Hepatocyte (in vitro differentiated cells): ENCODE results near the gene ABO. TPM values are rescaled to one million over a fixed set of nuclear protein-coding genes. Genes with fewer than 3 reads are reported as not detected.

ENCODE experiments used
- DNase-seq: peaks from one replicate; pipeline ENCODE4 v3.0.0-alpha.2; 2016; ENCODE audit warnings: low spot score
- H2AFZ ChIP-seq: fragments of 200-600 bp; sonication (generic); 2 replicates; pipeline ENCODE4 v1.6.0; 2016; ENCODE audit warnings: antibody characterized with exemption, mild to moderate bottlenecking
- H3K27ac ChIP-seq: fragments of 200-600 bp; sonication (generic); 2 replicates; pipeline ENCODE4 v1.5.1; 2016; ENCODE audit warnings: mild to moderate bottlenecking
- H3K27me3 ChIP-seq: fragments of 200-600 bp; sonication (generic); 2 replicates; pipeline ENCODE4 v1.6.1; 2016
- H3K36me3 ChIP-seq: fragments of 200-600 bp; sonication (generic); replicated peaks from 2 replicates; pipeline ENCODE4 v1.5.1; 2016; ENCODE audit warnings: low read depth; ENCODE audit not compliant: insufficient read depth
- H3K4me1 ChIP-seq: fragments of 200-600 bp; sonication (generic); 2 replicates; pipeline ENCODE4 v1.5.1; 2016; ENCODE audit warnings: mild to moderate bottlenecking, moderate library complexity; ENCODE audit not compliant: insufficient read depth
- H3K4me2 ChIP-seq: fragments of 200-600 bp; sonication (generic); 2 replicates; pipeline ENCODE4 v1.6.0; 2016
- H3K4me3 ChIP-seq: fragments of 200-600 bp; sonication (generic); 2 replicates; pipeline ENCODE4 v1.5.1; 2016; ENCODE audit warnings: mild to moderate bottlenecking
- H3K79me2 ChIP-seq: fragments of 200-600 bp; sonication (generic); 2 replicates; pipeline ENCODE4 v1.6.0; 2017; ENCODE audit warnings: mild to moderate bottlenecking
- H3K9me2 ChIP-seq: fragments of 200-600 bp; sonication (generic); replicated peaks from 2 replicates; pipeline ENCODE4 v1.6.0; 2017; ENCODE audit warnings: mild to moderate bottlenecking; ENCODE audit not compliant: insufficient read depth
- H3K9me3 ChIP-seq: fragments of 200-600 bp; sonication (generic); 2 replicates; pipeline ENCODE4 v1.5.1; 2016; ENCODE audit warnings: low read depth, mild to moderate bottlenecking
- H4K20me1 ChIP-seq: fragments of 200-600 bp; sonication (generic); 2 replicates; pipeline ENCODE4 v1.6.0; 2016; ENCODE audit warnings: mild to moderate bottlenecking; ENCODE audit not compliant: insufficient read depth, poor library complexity, severe bottlenecking
- CTCF ChIP-seq: fragments of 200-600 bp; sonication (generic); IDR thresholded peaks from 2 replicates; pipeline ENCODE4 v1.5.1; 2016; ENCODE audit warnings: antibody characterized with exemption, mild to moderate bottlenecking; ENCODE audit not compliant: poor library complexity
- EZH2 ChIP-seq: fragments of 200-600 bp; sonication (generic); IDR thresholded peaks from 2 replicates; pipeline ENCODE4 v1.6.1; 2016; ENCODE audit warnings: antibody characterized with exemption, mild to moderate bottlenecking, borderline replicate concordance
- EZH2phosphoT487 ChIP-seq: fragments of 200-600 bp; sonication (generic); IDR thresholded peaks from one replicate; pipeline ENCODE4 v1.6.1; 2018; ENCODE audit warnings: antibody characterized with exemption, mild to moderate bottlenecking, low read depth, moderate library complexity; ENCODE audit not compliant: unreplicated experiment, severe bottlenecking
- WGBS: methylation state at CpG from one replicate; pipeline ENCODE4 v1.1.6; 2016; ENCODE audit warnings: low lambda C conversion rate; ENCODE audit errors: missing lambda C conversion rate; 5-methylcytosine and 5-hydroxymethylcytosine counted together
- polyA plus RNA-seq: library from polyadenylated mRNA; unstranded; fragments of >200 nt; fragmentation: Nextera tagmentation; extraction: Ambion mirVana; gene quantifications from 2 replicates; pipeline ENCODE4 v1.2.1, GENCODE V29; 2016
- total RNA-seq: library from RNA; depleted of rRNA; stranded (reverse); fragments of >200 nt; gene quantifications from 2 replicates; pipeline ENCODE4 v1.2.3, GENCODE V29; 2014

The ABO gene
- total and polyA plus RNA-seq, 2 experiments from 2014 or later: 4.8 to 15.7 TPM

DNA sequence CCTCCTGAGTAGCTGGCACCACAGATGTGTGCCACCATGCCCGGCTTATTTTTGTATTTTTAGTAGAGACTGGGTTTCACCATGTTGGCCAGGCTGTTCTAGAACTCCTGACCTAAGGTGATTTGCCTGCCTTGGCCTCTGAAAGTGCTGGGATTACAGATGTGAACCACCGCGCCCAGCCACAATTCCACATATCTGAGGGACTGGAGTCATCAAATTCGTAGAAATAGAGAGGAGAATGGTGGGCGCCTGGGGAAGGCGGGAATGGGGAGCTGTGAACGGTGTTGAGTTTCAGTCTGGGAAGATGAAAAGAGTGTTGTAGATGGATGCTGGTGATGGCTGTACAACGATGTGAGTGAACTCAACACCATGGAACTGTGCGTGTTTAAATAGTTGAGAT, 1.9 kb upstream of the ABO start:
- H3K36me3 ChIP-seq: no peaks in the 10 kb centered on the region
- WGBS: 86% methylated on average over 9 of the region's 9 CpGs
- no peak overlapping the region for H3K4me3 ChIP-seq
- no peaks in the 10 kb centered on the region for H4K20me1 ChIP-seq
- H3K79me2 ChIP-seq: peaks cover 34% of the 10 kb centered on the region
- no peaks in the 10 kb centered on the region for H3K9me2 ChIP-seq
- H3K9me3 ChIP-seq: no peaks in the 10 kb centered on the region
- DNase-seq: no peak
- TF ChIP-seq EZH2phosphoT487 (no peak), CTCF (no peak), EZH2 (no peak)
- H3K27ac ChIP-seq: no peak overlapping the region
- no peak overlapping the region for H2AFZ ChIP-seq
- H3K27me3 ChIP-seq: no peaks in the 10 kb centered on the region
- H3K4me2 ChIP-seq: no peak overlapping the region
- peaks cover 22% of the 10 kb centered on the region for H3K4me1 ChIP-seq

- H3K27ac ChIP-seq: peak overlapping the region; percentile 82
- peak overlapping the region; percentile 97 for H3K4me2 ChIP-seq
- no peaks in the 10 kb centered on the region for H3K9me2 ChIP-seq
- H3K9me3 ChIP-seq: no peaks in the 10 kb centered on the region
- 76% methylated on average over 23 of the region's 33 CpGs for WGBS
- no peak for DNase-seq
- H3K4me3 ChIP-seq: peak overlapping the region; percentile 75
- TF ChIP-seq CTCF: no peak
- TF ChIP-seq EZH2: no peak
- no peak for TF ChIP-seq EZH2phosphoT487
- H2AFZ ChIP-seq: peak overlapping the region; percentile 93
- peaks cover 22% of the 10 kb centered on the region for H3K4me1 ChIP-seq
- H4K20me1 ChIP-seq: no peaks in the 10 kb centered on the region
- no peaks in the 10 kb centered on the region for H3K27me3 ChIP-seq
- H3K79me2 ChIP-seq: peaks cover 38% of the 10 kb centered on the region
- no peaks in the 10 kb centered on the region for H3K36me3 ChIP-seq
These were observed 1.2 kb upstream of the ABO start for GRCh38 chr9:133276001-133276884.

DNA sequence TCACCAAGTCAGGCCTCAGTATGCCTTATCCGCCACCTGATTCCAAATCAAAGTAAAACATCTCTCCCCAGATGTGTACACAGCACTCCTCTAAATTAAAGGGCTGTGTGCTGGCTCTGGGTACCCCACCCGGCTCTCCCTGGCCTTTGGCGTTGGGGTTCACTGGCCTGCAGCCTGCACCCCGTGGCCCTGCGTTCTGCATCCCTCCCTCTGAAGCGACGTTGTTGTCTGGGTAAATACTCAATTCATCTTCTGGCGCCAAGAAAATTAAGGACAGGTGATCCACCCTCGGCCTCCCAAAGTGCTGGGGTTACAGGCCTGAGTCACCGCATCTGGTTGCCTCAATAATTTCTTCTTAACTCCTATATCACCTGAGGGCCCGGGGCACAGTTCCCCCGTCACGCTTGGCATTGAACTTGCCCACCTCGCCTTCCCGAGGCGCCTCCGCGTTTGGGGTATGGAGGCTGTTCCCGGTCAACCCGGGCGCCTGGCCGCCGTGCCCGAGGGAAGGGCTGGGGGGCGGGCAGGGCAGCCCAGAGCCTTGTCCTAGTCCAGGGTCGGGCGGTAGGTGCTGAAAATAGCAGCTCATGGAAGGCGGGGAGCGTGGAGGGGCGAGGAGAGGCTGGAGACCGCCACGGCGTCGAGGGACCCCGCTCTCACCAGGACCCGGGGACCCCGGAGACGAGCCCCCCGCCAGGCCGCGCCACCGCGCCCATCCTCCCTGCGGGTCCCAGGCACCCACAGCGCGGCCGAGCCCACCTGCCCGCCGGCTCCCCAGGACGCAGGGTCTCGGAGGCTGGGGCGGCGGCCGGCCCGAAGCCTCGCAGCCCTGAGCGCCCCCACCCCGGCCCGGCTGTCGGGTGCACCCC, 531 bp downstream of the ABO start:
- Histone ChIP-seq H3K27ac (peak overlapping the region; percentile 82), H4K20me1 (no peaks in the 10 kb centered on the region), H3K4me3 (peak overlapping the region; percentile 75), H3K9me2 (no peaks in the 10 kb centered on the region), H2AFZ (peak overlapping the region; percentile 93), H3K4me1 (peaks cover 26% of the 10 kb centered on the region), H3K79me2 (peaks cover 40% of the 10 kb centered on the region), H3K27me3 (no peaks in the 10 kb centered on the region), H3K4me2 (peak overlapping the region; percentile 97), H3K36me3 (no peaks in the 10 kb centered on the region), H3K9me3 (no peaks in the 10 kb centered on the region)
- 49% methylated on average over 27 of the region's 60 CpGs for WGBS
- no peak for TF ChIP-seq CTCF
- no peak for TF ChIP-seq EZH2
- no peak for TF ChIP-seq EZH2phosphoT487
- no peak for DNase-seq
